Tibial artery (tissue), 4 donors: ENCODE measurements around the gene RELL2.

Source experiments
- DNase-seq, 2 donors: peaks; one replicate each; pipeline ENCODE4 v3.0.0-alpha.2; 2019
- H3K27ac ChIP-seq, 2 donors: fragments of 200-600 bp; sonication (generic) in 1 of 2; 1 replicate in 1 of 2; 2 replicates in 1 of 2; pipeline ENCODE4 v1.5.1; 2018 to 2019; ENCODE audit warnings: mild to moderate bottlenecking in 1 of 2
- H3K27me3 ChIP-seq, 2 donors: fragments of 200-600 bp; sonication (generic) in 1 of 2; one replicate each; pipeline versions ENCODE4 v1.5.1 to v1.6.0; 2016 to 2019
- H3K36me3 ChIP-seq, 3 donors: fragments of 200-600 bp; sonication (generic) in 2 of 3; one replicate each; pipeline ENCODE4 v1.5.1; 2016 to 2019; ENCODE audit warnings: mild to moderate bottlenecking in 2 of 3
- H3K4me1 ChIP-seq, 4 donors: fragments of 200-600 bp; sonication (generic) in 2 of 4; 1 replicate in 3 of 4; 2 replicates in 1 of 4; pipeline ENCODE4 v1.5.1; 2016 to 2019
- H3K4me3 ChIP-seq, 2 donors: fragments of 200-600 bp; sonication (generic) in 1 of 2; 1 replicate in 1 of 2; 2 replicates in 1 of 2; pipeline ENCODE4 v1.5.1; 2018 to 2019; ENCODE audit warnings: mild to moderate bottlenecking in 2 of 2
- H3K9me3 ChIP-seq, 3 donors: fragments of 200-600 bp; sonication (generic) in 1 of 3; one replicate each; pipeline ENCODE4 v1.5.1; 2016 to 2019
- intact Hi-C: fragments of 100-400 bp; cut with DNase I; formaldehyde crosslinking; loops from one replicate; pipeline ENCODE4 v1.15.0; 2023; ENCODE audit warnings: low total_unique reads
- TF ChIP-seq, protein P1 (sequence below), 2 experiments: fragments of 200-600 bp in 1 of 2; fragments of 450-650 bp in 1 of 2; IDR thresholded peaks; one replicate each; pipeline ENCODE4 v1.5.1; 2017 to 2019; ENCODE audit warnings: antibody characterized with exemption in 2 of 2, mild to moderate bottlenecking in 1 of 2, moderate library complexity in 1 of 2

RELL2 gene

DNA sequence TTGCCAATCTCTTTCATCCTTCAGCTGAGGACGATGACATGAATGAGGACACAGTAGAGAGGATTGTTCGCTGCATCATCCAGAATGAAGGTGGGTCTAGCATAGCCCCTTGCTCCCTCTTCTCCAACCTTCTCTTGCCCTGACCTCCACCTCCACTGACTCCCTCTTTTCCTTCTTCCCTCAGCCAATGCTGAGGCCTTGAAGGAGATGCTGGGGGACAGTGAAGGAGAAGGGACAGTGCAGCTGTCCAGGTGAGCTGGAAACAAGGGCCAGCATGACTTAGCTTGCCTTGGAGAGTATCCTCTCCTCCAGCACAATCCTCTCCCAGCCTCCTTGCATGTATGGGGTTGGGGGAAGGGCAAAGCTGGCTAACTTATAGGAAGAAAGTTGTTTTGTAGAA is 2.0 kb downstream of the RELL2 start:
- no peak overlapping the region for H3K27ac ChIP-seq
- intact Hi-C loops, result no loop called here
- TF ChIP-seq, protein P1, sequence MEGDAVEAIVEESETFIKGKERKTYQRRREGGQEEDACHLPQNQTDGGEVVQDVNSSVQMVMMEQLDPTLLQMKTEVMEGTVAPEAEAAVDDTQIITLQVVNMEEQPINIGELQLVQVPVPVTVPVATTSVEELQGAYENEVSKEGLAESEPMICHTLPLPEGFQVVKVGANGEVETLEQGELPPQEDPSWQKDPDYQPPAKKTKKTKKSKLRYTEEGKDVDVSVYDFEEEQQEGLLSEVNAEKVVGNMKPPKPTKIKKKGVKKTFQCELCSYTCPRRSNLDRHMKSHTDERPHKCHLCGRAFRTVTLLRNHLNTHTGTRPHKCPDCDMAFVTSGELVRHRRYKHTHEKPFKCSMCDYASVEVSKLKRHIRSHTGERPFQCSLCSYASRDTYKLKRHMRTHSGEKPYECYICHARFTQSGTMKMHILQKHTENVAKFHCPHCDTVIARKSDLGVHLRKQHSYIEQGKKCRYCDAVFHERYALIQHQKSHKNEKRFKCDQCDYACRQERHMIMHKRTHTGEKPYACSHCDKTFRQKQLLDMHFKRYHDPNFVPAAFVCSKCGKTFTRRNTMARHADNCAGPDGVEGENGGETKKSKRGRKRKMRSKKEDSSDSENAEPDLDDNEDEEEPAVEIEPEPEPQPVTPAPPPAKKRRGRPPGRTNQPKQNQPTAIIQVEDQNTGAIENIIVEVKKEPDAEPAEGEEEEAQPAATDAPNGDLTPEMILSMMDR (IDR thresholded peaks at IDR 0.05), result no peak

DNA sequence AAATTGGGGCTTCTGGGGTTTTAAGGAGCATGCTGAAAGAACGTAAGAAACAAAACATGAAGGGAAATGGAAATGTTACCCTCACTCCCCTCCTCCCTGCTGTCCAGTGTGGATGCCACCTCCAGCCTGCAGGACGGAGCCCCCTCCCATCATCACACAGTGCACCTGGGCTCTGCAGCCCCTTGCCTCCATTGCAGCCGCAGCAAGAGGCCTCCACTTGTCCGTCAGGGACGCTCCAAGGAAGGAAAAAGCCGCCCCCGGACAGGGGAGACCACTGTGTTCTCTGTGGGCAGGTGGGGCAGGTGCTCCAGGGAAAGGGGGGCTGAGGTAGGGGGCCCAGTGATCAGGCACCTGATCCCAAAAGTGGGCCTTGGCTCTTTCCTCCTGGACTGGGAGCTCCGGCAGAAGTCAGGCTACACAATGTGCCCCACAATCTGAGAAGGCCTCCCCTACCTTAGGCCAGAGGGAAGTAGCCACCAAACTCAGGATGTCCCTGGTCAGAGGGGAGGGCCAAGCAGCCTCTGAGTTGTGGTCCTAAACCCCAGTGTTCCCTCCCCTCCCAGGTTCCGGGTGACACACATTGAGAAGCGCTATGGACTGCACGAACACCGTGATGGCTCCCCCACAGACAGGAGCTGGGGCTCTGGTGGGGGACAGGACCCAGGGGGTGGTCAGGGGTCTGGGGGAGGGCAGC is 2.7 kb downstream of the RELL2 start:
- H3K27ac ChIP-seq, result no peak overlapping the region
- peaks cover 4 to 40% (median 21%) of the 10 kb centered on the region in 3 donors for H3K36me3 ChIP-seq
- DNase-seq, result no peak
- peaks cover 0 to 29% (median 26%) of the 10 kb centered on the region in 4 donors for H3K4me1 ChIP-seq
- intact Hi-C loops, result no loop called here
- TF ChIP-seq, protein P1 (IDR thresholded peaks at IDR 0.05), result no peak
- H3K27me3 ChIP-seq, result peaks cover 0 to 5% of the 10 kb centered on the region in 2 donors
- no peaks in the 10 kb centered on the region for H3K9me3 ChIP-seq
- H3K4me3 ChIP-seq, result no peak overlapping the region

More for the DNA sequence above, 2.0 kb downstream of the RELL2 start:
- Histone ChIP-seq H3K36me3 (peaks cover 0 to 33% (median 14%) of the 10 kb centered on the region in 3 donors), H3K27me3 (peaks cover 0 to 5% of the 10 kb centered on the region in 2 donors), H3K9me3 (no peaks in the 10 kb centered on the region), H3K4me3 (no peak overlapping the region), H3K4me1 (peaks cover 0 to 36% (median 28%) of the 10 kb centered on the region in 4 donors)
- no peak for DNase-seq

DNA sequence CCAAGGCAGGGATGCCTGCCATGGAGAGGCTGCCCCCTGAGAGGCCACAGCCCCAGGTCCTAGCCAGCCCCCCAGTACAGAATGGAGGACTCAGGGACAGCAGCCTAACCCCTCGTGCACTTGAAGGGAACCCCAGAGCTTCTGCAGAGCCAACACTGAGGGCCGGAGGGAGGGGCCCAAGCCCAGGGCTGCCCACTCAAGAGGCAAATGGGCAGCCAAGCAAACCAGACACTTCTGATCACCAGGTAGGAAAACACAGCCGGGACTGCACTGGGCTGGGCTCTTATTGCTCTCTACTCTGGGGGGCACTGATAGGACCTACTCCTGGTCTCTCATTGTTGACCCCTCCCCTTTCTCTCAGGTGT is 3.2 kb downstream of the RELL2 start:
- DNase-seq, result no peak
- peaks cover 0 to 24% (median 21%) of the 10 kb centered on the region in 4 donors for H3K4me1 ChIP-seq
- intact Hi-C loops, result no loop called here
- H3K36me3 ChIP-seq, result peaks cover 4 to 46% (median 25%) of the 10 kb centered on the region in 3 donors
- TF ChIP-seq, protein P1 (IDR thresholded peaks at IDR 0.05), result no peak
- H3K4me3 ChIP-seq, result no peak overlapping the region
- H3K27ac ChIP-seq, result no peak overlapping the region
- no peaks in the 10 kb centered on the region for H3K9me3 ChIP-seq
- peaks cover 0 to 5% of the 10 kb centered on the region in 2 donors for H3K27me3 ChIP-seq

DNA sequence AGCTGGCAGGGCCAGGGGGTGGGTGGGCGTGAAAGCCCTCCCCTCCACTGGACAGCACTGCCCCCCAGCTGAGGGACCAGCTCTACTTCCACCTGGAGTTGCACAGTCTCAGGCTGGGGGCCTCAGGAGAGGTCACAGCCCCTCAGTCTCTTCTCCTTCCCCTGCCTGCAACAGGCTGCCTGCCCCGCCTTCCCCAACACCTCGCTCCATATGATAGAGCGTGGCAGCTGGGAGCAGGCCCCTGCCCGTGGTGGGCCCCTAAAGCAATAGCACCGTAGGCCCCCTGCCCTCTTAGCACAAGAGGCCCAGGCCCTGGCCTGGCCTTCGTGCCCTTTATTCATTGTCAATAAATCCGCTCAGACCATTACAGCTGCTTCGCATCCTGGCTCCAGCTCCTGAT is 3.9 kb downstream of the RELL2 start:
- Histone ChIP-seq H3K27ac (no peak overlapping the region), H3K27me3 (peaks cover 0 to 5% of the 10 kb centered on the region in 2 donors), H3K4me1 (peaks cover 0 to 18% (median 15%) of the 10 kb centered on the region in 4 donors), H3K36me3 (peaks cover 8 to 52% (median 32%) of the 10 kb centered on the region in 3 donors), H3K9me3 (no peaks in the 10 kb centered on the region), H3K4me3 (no peak overlapping the region)
- TF ChIP-seq, protein P1 (IDR thresholded peaks at IDR 0.05), result no peak
- intact Hi-C loops, result no loop called here
- no peak for DNase-seq

DNA sequence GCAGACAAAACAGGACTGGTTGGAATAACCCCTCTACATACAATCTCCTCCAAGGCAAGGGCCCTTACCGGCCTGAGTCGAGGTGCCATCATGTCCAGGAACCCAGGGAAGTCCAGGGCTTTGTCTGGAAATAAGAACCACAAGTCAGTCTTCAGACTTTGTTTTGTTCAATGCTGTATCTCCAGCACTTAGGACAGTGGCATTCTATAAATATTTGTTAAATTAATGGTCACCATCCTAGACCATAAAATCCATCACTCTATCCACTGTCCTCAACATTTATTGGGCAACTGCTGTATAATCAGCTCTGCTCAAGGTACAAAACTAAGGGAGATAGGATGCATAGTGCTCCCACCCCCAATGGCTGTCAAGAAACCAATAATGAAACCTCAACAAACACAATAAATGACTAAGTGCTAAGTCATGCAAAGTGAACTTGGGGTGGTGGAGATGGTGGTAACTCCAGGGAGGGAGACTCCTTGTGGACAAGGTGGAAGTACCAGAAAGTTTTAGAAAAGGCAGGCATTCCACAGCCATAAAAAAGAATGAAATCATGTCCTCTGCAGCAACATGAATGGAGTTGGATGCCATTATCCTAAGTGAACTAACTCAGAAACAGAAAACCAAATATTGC is 5.0 kb downstream of the RELL2 start:
- Histone ChIP-seq H3K4me3 (no peak overlapping the region), H3K9me3 (no peaks in the 10 kb centered on the region), H3K27me3 (peaks cover 0 to 5% of the 10 kb centered on the region in 2 donors), H3K36me3 (peaks cover 10 to 63% (median 42%) of the 10 kb centered on the region in 3 donors), H3K4me1 (peaks cover 0 to 13% (median 10%) of the 10 kb centered on the region in 4 donors), H3K27ac (no peak overlapping the region)
- no peak for DNase-seq
- intact Hi-C loops, result no loop called here
- TF ChIP-seq, protein P1 (IDR thresholded peaks at IDR 0.05), result no peak
